GM18520 (cell line): ENCODE data around the gene EFEMP2.
"Not testable (repeated sequence)": the region's sequence is repeated elsewhere in the genome, so short reads cannot be mapped to it uniquely, and the experiment has no call there.

Experiments used
- ATAC-seq: cut with Tn5 transposase; IDR thresholded peaks from one replicate; pipeline ENCODE4 v1.9.1; 2021; ENCODE audit not compliant: unreplicated experiment

Gene EFEMP2

DNA sequence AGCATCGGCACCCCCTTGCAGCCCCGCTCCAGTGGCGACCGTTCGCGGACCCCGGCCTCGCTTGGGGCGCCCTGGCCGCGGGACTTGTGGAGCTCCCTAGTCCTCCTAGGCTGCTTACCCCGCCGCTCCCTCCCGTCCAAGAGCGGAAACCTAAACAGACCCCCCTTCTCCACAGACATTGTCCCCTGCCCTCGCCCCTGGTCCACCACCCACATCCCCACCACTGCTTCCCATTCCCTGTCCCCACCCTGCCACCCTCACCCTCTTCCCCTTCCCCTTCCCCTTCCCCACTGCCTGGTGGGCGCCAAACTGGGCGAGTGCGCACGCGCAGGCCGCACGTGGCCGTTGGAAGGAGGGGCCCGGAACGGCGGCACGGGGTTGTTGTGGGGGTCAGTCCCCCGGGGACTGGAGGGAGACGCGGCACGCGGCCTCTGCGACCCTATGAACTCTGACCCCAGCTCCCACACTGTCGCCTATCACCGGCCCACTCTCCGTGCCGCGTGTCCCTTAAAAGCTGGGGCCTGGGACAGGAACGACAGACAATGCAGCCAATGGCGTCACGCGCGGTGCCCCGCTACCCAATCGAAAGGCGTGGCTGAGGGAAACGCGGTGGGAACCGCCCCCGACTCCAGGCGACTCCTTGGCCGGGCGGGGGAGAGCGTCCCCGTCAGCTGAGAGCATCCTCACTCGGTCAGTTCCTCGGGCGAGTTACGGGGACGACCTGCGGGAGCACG, 39.1 kb downstream of the EFEMP2 start, which contains the start of gene SNX32:
Gene SNX32, plus strand, starts transcription at position 667 of the 734 bp plus-strand sequence. CDS start 103 bp downstream, outside the sequence.
- ATAC-seq: peak; percentile 82

DNA sequence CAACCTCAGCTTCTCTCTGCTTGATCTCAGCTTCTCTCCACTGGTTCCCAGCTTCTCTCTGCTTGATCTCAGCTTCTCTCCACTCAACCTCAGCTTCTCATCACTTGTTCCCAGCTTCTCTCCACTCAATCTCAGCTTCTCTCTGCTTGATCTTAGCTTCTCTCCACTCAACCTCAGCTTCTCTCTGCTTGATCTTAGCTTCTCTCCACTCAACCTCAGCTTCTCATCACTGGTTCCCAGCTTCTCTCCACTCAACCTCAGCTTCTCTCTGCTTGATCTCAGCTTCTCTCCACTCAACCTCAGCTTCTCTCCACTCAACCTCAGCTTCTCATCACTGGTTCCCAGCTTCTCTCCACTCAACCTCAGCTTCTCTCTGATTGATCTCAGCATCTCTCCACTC, 40.4 kb downstream of the EFEMP2 start:
- ATAC-seq: not testable (repeated sequence)

DNA sequence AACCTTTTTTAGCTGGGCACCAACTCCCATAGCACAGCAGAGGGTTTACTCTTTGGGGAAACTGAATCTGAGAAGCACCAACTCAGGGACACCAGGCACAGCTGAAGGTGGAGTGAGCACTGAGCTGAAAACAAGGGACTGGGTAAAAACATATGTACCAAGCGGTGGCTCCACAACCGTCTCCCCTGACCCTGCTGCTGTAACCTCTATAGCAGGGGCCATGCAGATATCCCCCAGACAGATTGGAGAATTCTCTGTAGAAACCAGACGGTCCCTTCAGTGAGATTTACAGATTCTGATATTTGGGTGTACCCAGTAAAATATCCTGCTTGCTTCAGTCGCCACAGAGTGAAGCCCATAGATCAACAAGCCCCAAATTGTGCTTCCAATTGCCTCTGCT, 43.1 kb downstream of the EFEMP2 start:
- ATAC-seq: no peak

DNA sequence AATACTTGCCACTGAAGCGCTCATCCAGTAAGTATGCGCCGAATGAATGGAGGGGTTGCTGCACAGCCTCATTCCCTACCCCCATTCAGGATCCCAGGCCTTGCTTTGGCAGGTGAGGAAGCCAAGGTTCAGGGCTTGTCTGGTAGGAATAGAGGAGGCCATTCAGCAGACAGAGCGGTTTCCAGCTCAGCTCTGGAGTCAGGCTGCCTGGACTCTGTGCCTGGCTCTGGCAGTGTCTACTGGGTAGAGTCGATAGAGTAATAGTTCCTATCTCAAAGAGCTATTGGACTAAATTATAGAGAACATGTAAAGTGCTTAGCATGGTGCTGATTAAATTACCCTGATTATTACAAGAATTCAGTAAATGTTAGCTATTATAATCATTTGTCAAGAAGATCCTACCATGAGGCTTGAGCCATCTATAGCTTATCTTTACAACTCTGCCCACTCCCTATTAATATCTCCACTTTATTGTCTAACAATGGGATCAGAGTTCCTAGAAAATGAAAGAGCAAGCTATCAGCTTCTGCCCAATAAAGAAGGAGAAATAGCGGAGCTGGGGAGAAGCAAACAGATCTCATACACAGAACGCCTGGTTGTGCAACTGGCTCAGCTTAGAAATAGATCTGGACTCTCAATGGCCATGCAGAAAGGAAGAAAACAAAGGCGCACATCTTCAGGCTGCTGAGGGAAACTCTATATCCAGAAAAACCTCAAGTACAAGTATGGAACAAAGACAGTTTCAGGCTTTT, 45.4 kb downstream of the EFEMP2 start:
- ATAC-seq: no peak

DNA sequence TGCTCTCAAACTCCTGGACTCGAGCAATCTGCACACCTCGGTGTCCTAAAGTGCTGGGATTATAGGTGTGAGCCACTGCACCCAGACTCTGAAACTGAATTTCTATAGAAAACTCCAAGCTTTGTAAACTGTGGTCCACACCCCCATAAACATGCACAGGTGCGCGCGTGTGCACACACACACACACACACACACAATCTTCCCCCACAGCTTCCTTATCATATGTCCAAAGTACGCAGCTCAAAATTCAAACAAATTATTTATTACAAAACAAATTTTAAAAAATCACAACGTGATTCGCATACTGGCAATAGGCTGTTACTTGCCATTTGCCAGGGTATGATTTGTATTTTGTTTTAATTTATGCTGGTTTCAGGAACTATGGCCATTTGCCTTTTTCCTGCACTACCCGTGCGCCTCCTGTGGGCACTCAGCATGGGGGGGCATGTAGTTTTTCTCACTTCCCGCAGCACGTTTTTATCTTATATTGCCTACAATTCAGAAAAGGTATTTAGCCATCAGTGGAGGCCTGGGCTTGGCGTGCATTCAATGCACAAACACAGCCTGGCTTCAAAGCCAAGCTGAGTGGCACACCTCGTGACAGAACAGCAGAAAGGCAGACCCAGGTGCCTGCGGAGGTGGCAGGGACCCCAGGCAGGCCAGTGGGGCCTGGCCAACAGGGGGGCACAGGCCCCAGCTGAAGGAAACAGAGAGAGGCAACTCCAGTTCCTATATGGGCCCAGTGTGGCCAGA, 49.6 kb downstream of the EFEMP2 start:
- ATAC-seq: no peak

DNA sequence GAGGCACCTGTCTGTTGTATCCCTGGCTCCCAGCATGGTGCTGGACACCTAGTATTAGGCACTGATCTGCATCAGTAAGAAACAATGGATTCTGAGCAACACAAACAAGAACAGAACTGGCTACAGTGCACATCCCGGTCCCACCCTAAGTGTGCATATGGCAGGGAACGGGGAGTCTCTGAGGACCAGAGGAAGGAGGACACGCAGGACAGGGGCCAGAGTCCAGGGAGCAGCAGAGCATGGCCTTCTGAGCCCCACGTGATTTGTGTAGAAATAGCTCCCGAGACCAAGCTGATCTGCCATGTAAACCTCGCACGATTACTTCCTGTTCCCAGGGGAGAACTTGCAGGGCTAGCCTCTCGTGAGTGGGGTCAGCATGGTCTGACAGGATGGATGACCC, 51.5 kb downstream of the EFEMP2 start:
- no peak for ATAC-seq

DNA sequence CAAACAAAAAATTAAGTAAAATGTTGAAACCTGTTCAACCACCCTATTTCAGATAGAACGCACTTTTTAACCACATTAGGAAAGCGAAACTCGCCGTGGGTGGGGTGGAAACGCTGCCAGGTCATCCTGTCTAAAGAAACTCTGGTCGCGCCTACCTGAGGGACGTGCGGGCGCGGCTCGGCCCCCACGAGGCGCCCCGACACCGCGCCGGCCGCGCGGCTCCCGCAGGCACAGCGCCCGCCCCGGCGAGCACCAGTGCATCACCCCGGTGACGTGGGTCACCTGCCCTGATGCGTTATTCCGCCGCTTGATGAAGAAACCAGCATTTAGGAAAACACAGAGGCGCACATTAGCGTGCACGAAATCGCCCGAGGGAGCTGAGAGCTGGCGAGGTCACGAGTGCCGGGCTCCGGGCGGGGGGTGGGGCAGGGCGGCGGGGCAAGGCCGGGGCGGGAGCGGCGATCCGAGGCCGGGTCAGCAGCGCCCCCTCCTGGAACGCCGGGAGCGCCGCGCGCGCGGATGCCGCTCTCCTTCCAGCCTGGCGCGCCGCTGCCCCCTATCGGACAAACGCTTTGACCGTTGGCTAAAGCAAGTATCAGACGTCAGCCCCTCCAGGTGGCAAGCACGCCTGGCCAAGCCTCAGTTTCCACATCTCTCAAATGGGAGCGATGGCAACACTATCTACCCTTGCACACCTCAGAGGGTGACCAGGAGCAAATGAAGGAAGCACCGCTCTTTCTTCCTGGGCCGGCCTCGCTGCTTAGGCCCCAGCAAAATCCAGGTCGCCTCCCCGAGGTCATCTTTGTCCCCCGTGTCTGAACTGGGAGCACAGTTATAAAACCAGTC, 54.5 kb downstream of the EFEMP2 start:
- ATAC-seq: peak; percentile 76

DNA sequence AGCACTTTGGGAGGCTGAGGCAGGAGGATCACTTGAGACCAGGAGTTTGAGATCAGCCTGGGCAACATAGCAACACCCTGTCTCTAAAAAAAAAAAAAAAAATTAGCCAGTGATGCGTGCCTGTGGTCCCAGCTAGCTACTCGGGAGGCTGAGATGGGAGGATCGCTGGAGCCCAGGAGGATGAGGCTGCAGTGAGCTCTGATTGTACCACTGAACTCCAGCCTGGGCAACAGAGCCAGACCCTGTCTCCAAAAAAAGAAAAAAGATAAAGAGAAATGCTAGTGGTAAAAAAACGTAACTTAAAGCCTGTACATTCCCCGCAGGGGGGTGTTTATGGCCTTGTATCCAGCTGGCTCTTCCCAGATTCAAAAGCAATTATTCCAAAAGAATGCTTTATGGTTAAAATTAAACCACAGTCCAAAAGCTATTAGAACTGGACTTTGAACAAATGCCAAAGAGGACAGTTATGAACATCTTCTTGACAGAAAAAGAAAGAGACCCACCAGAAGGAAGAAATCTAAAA, 55.2 kb downstream of the EFEMP2 start:
- no peak for ATAC-seq

DNA sequence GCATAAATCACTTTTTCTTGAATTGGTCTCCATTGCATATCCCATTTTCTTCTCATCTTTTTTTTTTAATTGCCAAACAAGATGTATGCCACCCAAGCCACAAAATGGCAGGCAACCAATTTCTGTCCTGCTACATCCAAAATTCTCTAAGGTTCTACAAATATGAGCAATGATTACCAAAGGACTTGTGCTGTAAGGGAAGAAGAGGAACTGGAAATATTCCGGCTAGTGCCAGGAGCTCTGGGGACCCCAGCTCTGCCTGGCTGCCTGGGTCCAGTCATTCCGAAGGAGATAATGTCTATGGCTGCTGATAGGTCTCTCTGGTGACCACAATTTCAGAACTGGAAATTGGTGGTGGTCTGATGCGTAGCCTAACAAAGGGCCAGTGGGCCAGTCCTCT, 55.9 kb downstream of the EFEMP2 start:
- no peak for ATAC-seq
